ENCODE results near the gene ATM.
"Not testable (repeated sequence)": the region's sequence is repeated elsewhere in the genome, so short reads cannot be mapped to it uniquely, and the experiment has no call there.

The ATM gene

GRCh38 chr11:108278954-108279353 is 56.1 kb downstream of the ATM start:
- DNase-seq (ENCODE audit: low read depth), result no peak

GRCh38 chr11:108286370-108286769 is 63.5 kb downstream of the ATM start:
- no peak for DNase-seq (ENCODE audit: low read depth)

GRCh38 chr11:108286956-108287355 is 64.1 kb downstream of the ATM start:
- DNase-seq (ENCODE audit: low read depth), result no peak

GRCh38 chr11:108289066-108289465 is 66.2 kb downstream of the ATM start:
- not testable (repeated sequence) for DNase-seq (ENCODE audit: low read depth)

- no peak for DNase-seq (ENCODE audit: low read depth)
Observed at GRCh38 chr11:108289699-108290098, 66.8 kb downstream of the ATM start.

- DNase-seq (ENCODE audit: low read depth), result no peak
Observed at GRCh38 chr11:108293229-108293628, 70.4 kb downstream of the ATM start.

- no peak for DNase-seq (ENCODE audit: low read depth)
Observed at GRCh38 chr11:108302121-108302785, 79.4 kb downstream of the ATM start.

- no peak for DNase-seq (ENCODE audit: low read depth)
Observed at GRCh38 chr11:108307751-108308150, 84.9 kb downstream of the ATM start.

- DNase-seq (ENCODE audit: low read depth), result no peak
Observed at GRCh38 chr11:108313444-108313843, 90.6 kb downstream of the ATM start.

- no peak for DNase-seq (ENCODE audit: low read depth)
Observed at GRCh38 chr11:108316061-108316460, 93.2 kb downstream of the ATM start.

- no peak for DNase-seq (ENCODE audit: low read depth)
Observed at GRCh38 chr11:108319541-108320145, 96.8 kb downstream of the ATM start.

- DNase-seq (ENCODE audit: low read depth), result no peak
Observed at GRCh38 chr11:108322666-108323065, 99.8 kb downstream of the ATM start.

GRCh38 chr11:108324587-108324986 is 101.7 kb downstream of the ATM start:
- DNase-seq (ENCODE audit: low read depth), result no peak

GRCh38 chr11:108333403-108333899 is 110.6 kb downstream of the ATM start:
- no peak for DNase-seq (ENCODE audit: low read depth)

- DNase-seq (ENCODE audit: low read depth), result no peak
Observed at GRCh38 chr11:108338750-108339149, 115.9 kb downstream of the ATM start.

- DNase-seq (ENCODE audit: low read depth), result no peak
Observed at GRCh38 chr11:108340973-108341372, 118.1 kb downstream of the ATM start.

GRCh38 chr11:108341654-108342053 is 118.8 kb downstream of the ATM start:
- no peak for DNase-seq (ENCODE audit: low read depth)

- DNase-seq (ENCODE audit: low read depth), result no peak
Observed at GRCh38 chr11:108343714-108344113, 120.8 kb downstream of the ATM start.

- no peak for DNase-seq (ENCODE audit: low read depth)
Observed at GRCh38 chr11:108345767-108346166, 122.9 kb downstream of the ATM start.

GRCh38 chr11:108346451-108346850 is 123.6 kb downstream of the ATM start:
- no peak for DNase-seq (ENCODE audit: low read depth)

- no peak for DNase-seq (ENCODE audit: low read depth)
Observed at GRCh38 chr11:108351468-108351867, 128.6 kb downstream of the ATM start.

- no peak for DNase-seq (ENCODE audit: low read depth)
Observed at GRCh38 chr11:108364159-108364558, 141.3 kb downstream of the ATM start.

GRCh38 chr11:108368134-108368533 is 145.3 kb downstream of the ATM start:
- DNase-seq (ENCODE audit: low read depth), result no peak

GRCh38 chr11:108369064-108369463 is 146.2 kb downstream of the ATM start:
- DNase-seq (ENCODE audit: low read depth), result no peak
